NCI-H526 treated with DMSO at 0.1 percent for 48 hours (cell line): ENCODE measurements around the gene RRBP1.
A peak's percentile ranks its signal among the peaks of the same experiment; 100 is the strongest.

Source experiments
- DNase-seq: peaks from one replicate; lab custom pipeline; 2025; lab: John Stamatoyannopoulos, UW

The RRBP1 gene

GRCh38 chr20:17648791-17649730, 33.0 kb downstream of the RRBP1 start:
- DNase-seq = peak; percentile 41

- no peak for DNase-seq
These were observed 33.8 kb downstream of the RRBP1 start for GRCh38 chr20:17648315-17648646.

GRCh38 chr20:17647391-17648314, 34.4 kb downstream of the RRBP1 start:
- no peak for DNase-seq

GRCh38 chr20:17646961-17647301, 35.1 kb downstream of the RRBP1 start:
- no peak for DNase-seq

GRCh38 chr20:17646209-17646960, 35.7 kb downstream of the RRBP1 start:
- no peak for DNase-seq

- DNase-seq = no peak
These were observed 36.4 kb downstream of the RRBP1 start for GRCh38 chr20:17645546-17646208.

- DNase-seq = no peak
These were observed 37.0 kb downstream of the RRBP1 start for GRCh38 chr20:17645010-17645409.

- no peak for DNase-seq
These were observed 37.6 kb downstream of the RRBP1 start for GRCh38 chr20:17644451-17644850.

GRCh38 chr20:17643531-17644188, 38.4 kb downstream of the RRBP1 start:
- no peak for DNase-seq

GRCh38 chr20:17642404-17643269, 39.4 kb downstream of the RRBP1 start:
- no peak for DNase-seq

GRCh38 chr20:17641993-17642392, 40.0 kb downstream of the RRBP1 start:
- no peak for DNase-seq

- no peak for DNase-seq
These were observed 40.5 kb downstream of the RRBP1 start for GRCh38 chr20:17641520-17641964.

- DNase-seq = no peak
These were observed 41.1 kb downstream of the RRBP1 start for GRCh38 chr20:17640875-17641378.

GRCh38 chr20:17640146-17640874, 41.7 kb downstream of the RRBP1 start:
- DNase-seq = no peak

- no peak for DNase-seq
These were observed 43.1 kb downstream of the RRBP1 start for GRCh38 chr20:17638835-17639407.

- DNase-seq = no peak
These were observed 43.9 kb downstream of the RRBP1 start for GRCh38 chr20:17637985-17638640.

- DNase-seq = no peak
These were observed 44.6 kb downstream of the RRBP1 start for GRCh38 chr20:17637413-17637780.
